NCI-H526 (cell line): ENCODE measurements around the gene SUSD2.
"Not testable (repeated sequence)": the region's sequence is repeated elsewhere in the genome, so short reads cannot be mapped to it uniquely, and the experiment has no call there.

ENCODE experiments used
- DNase-seq, 2 experiments: peaks; one replicate each; lab custom pipeline; 2025; lab: John Stamatoyannopoulos, UW

The SUSD2 gene

GRCh38 chr22:24188705-24189248, 7.5 kb downstream of the SUSD2 start:
- no peak for DNase-seq

- DNase-seq, result peak in 1 of 2 experiments; percentile 49
Observed at GRCh38 chr22:24189249-24190158, 8.2 kb downstream of the SUSD2 start.

GRCh38 chr22:24190159-24190540, 8.9 kb downstream of the SUSD2 start:
- DNase-seq, result no peak

GRCh38 chr22:24190596-24191208, 9.4 kb downstream of the SUSD2 start:
- no peak for DNase-seq

GRCh38 chr22:24191381-24191841, 10.1 kb downstream of the SUSD2 start:
- no peak for DNase-seq

GRCh38 chr22:24191893-24192292, 10.6 kb downstream of the SUSD2 start:
- no peak for DNase-seq

GRCh38 chr22:24198682-24199052, 17.4 kb downstream of the SUSD2 start:
- no peak for DNase-seq

- no peak for DNase-seq
Observed at GRCh38 chr22:24200619-24201212, 19.4 kb downstream of the SUSD2 start.

- DNase-seq, result no peak
Observed at GRCh38 chr22:24201681-24202614, 20.7 kb downstream of the SUSD2 start.

GRCh38 chr22:24203856-24204255, 22.6 kb downstream of the SUSD2 start:
- not testable (repeated sequence) for DNase-seq

GRCh38 chr22:24205438-24206195, 24.3 kb downstream of the SUSD2 start:
- DNase-seq, result peak; percentile 47 to 53

- DNase-seq, result not testable (repeated sequence)
Observed at GRCh38 chr22:24206460-24207263, 25.4 kb downstream of the SUSD2 start.

- DNase-seq, result no peak
Observed at GRCh38 chr22:24207264-24208011, 26.2 kb downstream of the SUSD2 start.

GRCh38 chr22:24208012-24208749, 26.9 kb downstream of the SUSD2 start:
- no peak for DNase-seq

- DNase-seq, result no peak
Observed at GRCh38 chr22:24209016-24209415, 27.7 kb downstream of the SUSD2 start.

GRCh38 chr22:24209687-24210086, 28.4 kb downstream of the SUSD2 start:
- no peak for DNase-seq

- not testable (repeated sequence) for DNase-seq
Observed at GRCh38 chr22:24210409-24210808, 29.1 kb downstream of the SUSD2 start.

- not testable (repeated sequence) for DNase-seq
Observed at GRCh38 chr22:24211716-24212115, 30.4 kb downstream of the SUSD2 start.
